Neural cell (in vitro differentiated cells): ENCODE data around the gene PTPRN2.

Source experiments
- EP300 ChIP-seq: fragments of 450-650 bp; conservative IDR thresholded peaks from 2 replicates; pipeline ENCODE4 v1.6.1; 2014; ENCODE audit warnings: antibody characterized with exemption, mild to moderate bottlenecking, moderate library complexity; ENCODE audit not compliant: poor library complexity, severe bottlenecking
- EZH2 ChIP-seq: fragments of 200-600, 300-800 bp; shearing (Covaris generic), sonication (generic); IDR thresholded peaks from 2 replicates; pipeline ENCODE4 v1.6.1; 2014; ENCODE audit warnings: antibody characterized with exemption, low read length, borderline replicate concordance, mild to moderate bottlenecking; ENCODE audit not compliant: insufficient read depth, poor library complexity, severe bottlenecking
- RAD21 ChIP-seq: fragments of 450-650 bp; conservative IDR thresholded peaks from 2 replicates; pipeline ENCODE4 v1.6.1; 2014; ENCODE audit warnings: antibody characterized with exemption, mild to moderate bottlenecking, moderate library complexity
- TF ChIP-seq, protein P1 (sequence below): fragments of 450-650 bp; IDR thresholded peaks from 2 replicates; pipeline ENCODE4 v1.5.1; 2014; ENCODE audit warnings: antibody characterized with exemption, mild to moderate bottlenecking, moderate library complexity; ENCODE audit not compliant: poor library complexity, severe bottlenecking

DNA sequence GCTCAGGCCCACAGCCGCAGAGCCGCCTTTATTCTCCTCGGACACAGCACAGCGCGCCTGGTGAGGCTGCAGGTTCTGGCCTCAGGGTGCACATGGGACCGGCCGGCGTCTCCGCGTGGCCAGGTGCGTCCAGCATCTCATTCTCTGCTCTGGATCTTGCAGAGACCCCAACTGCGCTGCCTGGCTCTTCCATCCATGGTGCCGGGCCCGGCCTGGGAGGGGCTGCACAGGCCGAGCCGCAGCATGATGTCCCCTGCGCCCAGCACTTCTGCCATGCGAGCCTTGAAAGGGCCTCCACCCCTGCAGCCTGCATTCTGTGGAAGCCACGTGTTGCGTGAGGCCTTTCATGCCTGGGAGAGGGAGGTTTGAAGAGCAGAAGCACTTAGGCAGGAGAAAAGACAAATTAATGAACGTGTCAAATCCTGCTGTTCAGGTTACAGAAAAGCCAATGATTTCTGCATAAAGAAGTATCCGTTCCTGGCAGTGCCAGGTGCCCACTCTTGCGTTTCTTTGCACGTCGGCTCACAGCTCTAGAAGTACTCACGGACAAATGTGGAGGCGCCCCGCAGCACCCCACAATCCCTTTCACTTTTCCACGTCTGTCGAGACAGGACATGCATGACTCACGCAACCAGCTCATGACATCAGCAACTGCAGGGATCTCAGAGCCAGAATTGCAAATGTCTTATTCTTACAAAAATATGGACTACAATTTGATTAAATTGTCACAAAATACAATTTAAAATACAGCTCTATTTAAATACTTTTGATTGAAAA, 679.4 kb downstream of the PTPRN2 start:
- TF ChIP-seq, protein P1, sequence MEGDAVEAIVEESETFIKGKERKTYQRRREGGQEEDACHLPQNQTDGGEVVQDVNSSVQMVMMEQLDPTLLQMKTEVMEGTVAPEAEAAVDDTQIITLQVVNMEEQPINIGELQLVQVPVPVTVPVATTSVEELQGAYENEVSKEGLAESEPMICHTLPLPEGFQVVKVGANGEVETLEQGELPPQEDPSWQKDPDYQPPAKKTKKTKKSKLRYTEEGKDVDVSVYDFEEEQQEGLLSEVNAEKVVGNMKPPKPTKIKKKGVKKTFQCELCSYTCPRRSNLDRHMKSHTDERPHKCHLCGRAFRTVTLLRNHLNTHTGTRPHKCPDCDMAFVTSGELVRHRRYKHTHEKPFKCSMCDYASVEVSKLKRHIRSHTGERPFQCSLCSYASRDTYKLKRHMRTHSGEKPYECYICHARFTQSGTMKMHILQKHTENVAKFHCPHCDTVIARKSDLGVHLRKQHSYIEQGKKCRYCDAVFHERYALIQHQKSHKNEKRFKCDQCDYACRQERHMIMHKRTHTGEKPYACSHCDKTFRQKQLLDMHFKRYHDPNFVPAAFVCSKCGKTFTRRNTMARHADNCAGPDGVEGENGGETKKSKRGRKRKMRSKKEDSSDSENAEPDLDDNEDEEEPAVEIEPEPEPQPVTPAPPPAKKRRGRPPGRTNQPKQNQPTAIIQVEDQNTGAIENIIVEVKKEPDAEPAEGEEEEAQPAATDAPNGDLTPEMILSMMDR, result no peak
- peak; percentile 25 for TF ChIP-seq RAD21
- peak; percentile 69 for TF ChIP-seq EP300
- TF ChIP-seq EZH2, result no peak
